ENCODE results near the gene DOCK10. TPM values are rescaled to one million over a fixed set of nuclear protein-coding genes. Genes with fewer than 3 reads are reported as not detected.

DOCK10 gene
- total and polyA plus RNA-seq, 2 donors (not counting 1 experiment from before 2014, with no cell fraction given) = 49.5 to 139 TPM

DNA sequence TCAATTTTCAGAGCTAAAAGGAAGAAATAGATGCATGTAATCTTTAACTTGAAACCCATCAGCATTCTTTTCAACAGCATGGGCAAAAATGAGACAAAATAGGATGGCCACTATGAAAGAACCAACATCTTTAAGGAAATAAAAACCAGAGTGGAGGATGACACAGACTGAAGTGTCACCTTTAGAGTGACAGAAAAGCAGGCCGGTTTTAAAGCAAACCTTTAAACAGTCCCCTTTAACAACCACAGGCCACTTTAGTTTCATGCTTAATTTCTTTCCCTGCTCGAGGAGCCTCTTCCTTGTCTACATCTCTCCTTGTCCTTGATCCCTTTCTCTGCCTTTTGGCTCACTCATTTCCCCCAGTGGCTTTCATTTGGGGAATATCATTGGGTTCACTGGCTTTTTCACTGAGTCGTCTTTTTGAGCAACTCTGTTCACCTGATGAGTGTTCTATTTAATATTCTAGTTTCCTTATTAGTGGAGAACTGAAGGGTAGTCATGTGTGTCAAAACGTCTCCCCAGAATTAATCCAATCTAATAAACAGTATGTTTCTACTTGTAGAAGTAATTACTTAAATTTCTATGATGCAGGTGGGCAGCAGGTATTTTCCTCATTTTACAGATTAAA, 72.5 kb downstream of the DOCK10 start:
- POLR2A ChIA-PET = interaction anchor here (1.0 to 2.0 kb wide), 3 partner anchors 10 to 44 kb away, joined by 3 to 8 read pairs (median 4); no protein-coding TSS in a partner anchor
- peak overlapping the region; percentile 48 for H3K4me2 ChIP-seq (replicated peaks; ENCODE audit: low read depth, low read length, poor library complexity, severe bottlenecking)
- H3K27ac ChIP-seq (ENCODE audit: low read length in 2 of 2) = peak overlapping the region; percentile 70 to 73
- H3K79me2 ChIP-seq (ENCODE audit: control insufficient read depth, insufficient read depth, low read length) = peaks cover 49% of the 10 kb centered on the region
- no peaks in the 10 kb centered on the region for H3K27me3 ChIP-seq (replicated peaks in 1 of 4; ENCODE audit: control extremely low read depth in 1 of 4, control insufficient read depth in 3 of 4, insufficient read depth in 4 of 4, low read length in 3 of 4)
- CTCF ChIA-PET = interaction anchor here (1.1 to 1.2 kb wide), 2 partner anchors 25 to 73 kb away, joined by 3 read pairs; no protein-coding TSS in a partner anchor
- 40% methylated on average over 1 of the region's 4 CpGs for WGBS (ENCODE audit: insufficient coverage)
- peak overlapping the region in 2 of 5 experiments; percentile 11 to 30 for H3K4me3 ChIP-seq (ENCODE audit: control extremely low read depth in 1 of 5, extremely low read depth in 1 of 5, insufficient read depth in 1 of 5, low read depth in 2 of 5, low read length in 4 of 5)
- H2AFZ ChIP-seq (ENCODE audit: insufficient read depth, low read depth, low read length, poor library complexity, severe bottlenecking) = peak overlapping the region; percentile 51
- TF ChIP-seq, protein P1, sequence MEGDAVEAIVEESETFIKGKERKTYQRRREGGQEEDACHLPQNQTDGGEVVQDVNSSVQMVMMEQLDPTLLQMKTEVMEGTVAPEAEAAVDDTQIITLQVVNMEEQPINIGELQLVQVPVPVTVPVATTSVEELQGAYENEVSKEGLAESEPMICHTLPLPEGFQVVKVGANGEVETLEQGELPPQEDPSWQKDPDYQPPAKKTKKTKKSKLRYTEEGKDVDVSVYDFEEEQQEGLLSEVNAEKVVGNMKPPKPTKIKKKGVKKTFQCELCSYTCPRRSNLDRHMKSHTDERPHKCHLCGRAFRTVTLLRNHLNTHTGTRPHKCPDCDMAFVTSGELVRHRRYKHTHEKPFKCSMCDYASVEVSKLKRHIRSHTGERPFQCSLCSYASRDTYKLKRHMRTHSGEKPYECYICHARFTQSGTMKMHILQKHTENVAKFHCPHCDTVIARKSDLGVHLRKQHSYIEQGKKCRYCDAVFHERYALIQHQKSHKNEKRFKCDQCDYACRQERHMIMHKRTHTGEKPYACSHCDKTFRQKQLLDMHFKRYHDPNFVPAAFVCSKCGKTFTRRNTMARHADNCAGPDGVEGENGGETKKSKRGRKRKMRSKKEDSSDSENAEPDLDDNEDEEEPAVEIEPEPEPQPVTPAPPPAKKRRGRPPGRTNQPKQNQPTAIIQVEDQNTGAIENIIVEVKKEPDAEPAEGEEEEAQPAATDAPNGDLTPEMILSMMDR (IDR thresholded peaks at IDR 0.05) = no peak
- no peak for TF ChIP-seq EZH2 (IDR thresholded peaks at IDR 0.05; ENCODE audit: borderline replicate concordance, insufficient read depth, low read depth, low read length, poor library complexity, severe bottlenecking)
- intact Hi-C loops (cut with micrococcal nuclease) = loop anchor here (1.0 to 5.0 kb wide), 3 partner anchors 11 to 32 kb away; no protein-coding TSS in a partner anchor
- no peaks in the 10 kb centered on the region for H3K9me3 Mint-ChIP-seq (ENCODE audit: insufficient read depth)
- ATAC-seq (ENCODE audit: low read depth) (peak; percentile 16), DNase-seq (peak; percentile 32)
- H3K27me3 Mint-ChIP-seq = no peaks in the 10 kb centered on the region
- H3K9me3 ChIP-seq (ENCODE audit: control extremely low read depth in 1 of 3, control insufficient read depth in 2 of 3, insufficient read depth in 1 of 3, low read length in 2 of 3) = no peaks in the 10 kb centered on the region
- peak overlapping the region; percentile 12 for H3K9ac ChIP-seq (ENCODE audit: low read length)
- H4K20me1 ChIP-seq (ENCODE audit: control insufficient read depth, insufficient read depth, low read length, poor library complexity, severe bottlenecking) = no peaks in the 10 kb centered on the region
- H3K27ac Mint-ChIP-seq = peak overlapping the region; percentile 98
- H3K36me3 ChIP-seq (replicated peaks in 1 of 2; ENCODE audit: control extremely low read depth in 1 of 2, control insufficient read depth in 1 of 2, extremely low read depth in 1 of 2, insufficient read depth in 2 of 2, low read length in 1 of 2) = no peaks in the 10 kb centered on the region
- peaks cover 47 to 52% of the 10 kb centered on the region in 2 donors for H3K4me1 ChIP-seq (ENCODE audit: control insufficient read depth in 2 of 2, insufficient read depth in 2 of 2, low read length in 2 of 2)
- H3K4me1 Mint-ChIP-seq = peaks cover 60% of the 10 kb centered on the region
- H3K4me3 Mint-ChIP-seq = peak overlapping the region; percentile 83

DNA sequence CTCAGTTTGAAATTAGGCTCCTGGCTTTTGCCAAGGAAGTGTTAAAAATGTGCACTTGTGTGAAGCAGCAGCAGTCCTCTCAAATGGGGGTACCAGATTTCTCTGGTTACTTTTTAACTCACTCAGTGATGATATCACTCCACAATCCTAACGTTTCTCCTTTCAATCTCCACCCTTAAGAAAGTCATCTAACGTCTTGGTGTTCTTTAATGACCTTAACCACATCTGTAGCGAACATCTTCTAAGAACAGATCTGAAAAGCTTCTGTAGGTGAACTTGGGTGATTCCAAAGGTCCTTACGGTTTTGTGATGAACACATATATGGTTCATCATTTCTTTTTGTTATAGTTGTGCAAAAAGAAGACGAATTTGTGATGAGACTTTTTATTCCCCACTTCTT, 73.2 kb downstream of the DOCK10 start:
- no CpG with 5 or more reads among the region's 5 CpGs for WGBS (ENCODE audit: insufficient coverage)
- TF ChIP-seq, protein P1 (IDR thresholded peaks at IDR 0.05) = no peak
- TF ChIP-seq EZH2 (IDR thresholded peaks at IDR 0.05; ENCODE audit: borderline replicate concordance, insufficient read depth, low read depth, low read length, poor library complexity, severe bottlenecking) = no peak
- no peak for DNase-seq
- Histone ChIP-seq H3K4me2 (replicated peaks; ENCODE audit: low read depth, low read length, poor library complexity, severe bottlenecking) (peak overlapping the region; percentile 48), H3K9me3 (ENCODE audit: control extremely low read depth in 1 of 3, control insufficient read depth in 2 of 3, insufficient read depth in 1 of 3, low read length in 2 of 3) (no peaks in the 10 kb centered on the region), H4K20me1 (ENCODE audit: control insufficient read depth, insufficient read depth, low read length, poor library complexity, severe bottlenecking) (no peaks in the 10 kb centered on the region), H3K27me3 (replicated peaks in 1 of 4; ENCODE audit: control extremely low read depth in 1 of 4, control insufficient read depth in 3 of 4, insufficient read depth in 4 of 4, low read length in 3 of 4) (no peaks in the 10 kb centered on the region), H3K79me2 (ENCODE audit: control insufficient read depth, insufficient read depth, low read length) (peaks cover 56% of the 10 kb centered on the region), H3K4me3 (ENCODE audit: control extremely low read depth in 1 of 5, extremely low read depth in 1 of 5, insufficient read depth in 1 of 5, low read depth in 2 of 5, low read length in 4 of 5) (peak overlapping the region in 1 of 5 experiments; percentile 4), H3K27ac (ENCODE audit: low read length in 2 of 2) (peak overlapping the region; percentile 70 to 73), H3K4me1 (ENCODE audit: control insufficient read depth in 2 of 2, insufficient read depth in 2 of 2, low read length in 2 of 2) (peaks cover 46 to 50% of the 10 kb centered on the region in 2 donors), H3K9ac (ENCODE audit: low read length) (peak overlapping the region; percentile 12), H3K36me3 (replicated peaks in 1 of 2; ENCODE audit: control extremely low read depth in 1 of 2, control insufficient read depth in 1 of 2, extremely low read depth in 1 of 2, insufficient read depth in 2 of 2, low read length in 1 of 2) (no peaks in the 10 kb centered on the region), H2AFZ (ENCODE audit: insufficient read depth, low read depth, low read length, poor library complexity, severe bottlenecking) (peak overlapping the region; percentile 51)
- POLR2A ChIA-PET = interaction anchor here (1.0 to 2.0 kb wide), 3 partner anchors 10 to 31 kb away, joined by 3 to 8 read pairs (median 4); no protein-coding TSS in a partner anchor
- Mint-ChIP-seq H3K9me3 (ENCODE audit: insufficient read depth) (no peaks in the 10 kb centered on the region), H3K4me3 (peak overlapping the region; percentile 83), H3K27ac (peak overlapping the region; percentile 98), H3K27me3 (no peaks in the 10 kb centered on the region), H3K4me1 (peaks cover 57% of the 10 kb centered on the region)
- intact Hi-C loops (cut with micrococcal nuclease) = loop anchor here (2.0 kb wide), 1 partner anchor 14 kb away; no protein-coding TSS in a partner anchor
- no peak for ATAC-seq (ENCODE audit: low read depth)
- CTCF ChIA-PET = interaction anchor here (0.8 to 1.4 kb wide), 5 partner anchors 9 to 74 kb away, joined by 3 to 4 read pairs (median 3); no protein-coding TSS in a partner anchor
